PC-3 (cell line): ENCODE measurements around the gene ATP10A.

Source experiments
- CTCF ChIP-seq: fragments of 300-600 bp; sonication (generic); conservative IDR thresholded peaks from 2 replicates; pipeline ENCODE4 v1.5.1; 2017; ENCODE audit warnings: antibody characterized with exemption, low read depth, mild to moderate bottlenecking, low read length
- EZH2 ChIP-seq: fragments of 300-600 bp; sonication (generic); IDR thresholded peaks from one replicate; pipeline ENCODE4 v1.6.1; 2017; ENCODE audit warnings: antibody characterized with exemption, mild to moderate bottlenecking, low read length; ENCODE audit not compliant: unreplicated experiment

- TF ChIP-seq CTCF (0 out of 2 replicates have a peak, but pooled peaks have one; percentile 28), EZH2 (no peak)
Observed at GRCh38 chr15:25691544-25692430, 171.3 kb downstream of the ATP10A start.
